Activated CD4-positive, alpha-beta T cell treated with anti-CD3 and anti-CD28 coated beads, Interleukin-2, amount 50 U/mL, for 4 hours (primary cell): Measurements from ENCODE around the gene ST8SIA6.
"Not testable (repeated sequence)": the region's sequence is repeated elsewhere in the genome, so short reads cannot be mapped to it uniquely, and the experiment has no call there.

Experiments
- DNase-seq, 2 experiments: peaks; one replicate each; pipeline ENCODE4 v3.0.0-alpha.2; 2020

ST8SIA6 gene

GRCh38 chr10:17425584-17426262 is 28.7 kb downstream of the ST8SIA6 start:
- DNase-seq = peak; percentile 23 to 32

GRCh38 chr10:17423632-17424186 is 30.7 kb downstream of the ST8SIA6 start:
- DNase-seq = no peak

- no peak for DNase-seq
Observed at GRCh38 chr10:17422931-17423330, 31.5 kb downstream of the ST8SIA6 start.

- no peak for DNase-seq
Observed at GRCh38 chr10:17418249-17418648, 36.1 kb downstream of the ST8SIA6 start.

- no peak for DNase-seq
Observed at GRCh38 chr10:17416442-17417211, 37.8 kb downstream of the ST8SIA6 start.

GRCh38 chr10:17415046-17415658 is 39.2 kb downstream of the ST8SIA6 start:
- DNase-seq = no peak

- DNase-seq = no peak
Observed at GRCh38 chr10:17414484-17414883, 39.9 kb downstream of the ST8SIA6 start.

- DNase-seq = no peak
Observed at GRCh38 chr10:17413876-17414275, 40.5 kb downstream of the ST8SIA6 start.

- DNase-seq = no peak
Observed at GRCh38 chr10:17412323-17412722, 42.1 kb downstream of the ST8SIA6 start.

GRCh38 chr10:17410907-17411306 is 43.5 kb downstream of the ST8SIA6 start:
- DNase-seq = no peak

GRCh38 chr10:17409170-17409733 is 45.1 kb downstream of the ST8SIA6 start:
- no peak for DNase-seq

- no peak for DNase-seq
Observed at GRCh38 chr10:17407047-17407446, 47.3 kb downstream of the ST8SIA6 start.

- DNase-seq = no peak
Observed at GRCh38 chr10:17406036-17406834, 48.2 kb downstream of the ST8SIA6 start.

- no peak for DNase-seq
Observed at GRCh38 chr10:17403161-17403560, 51.2 kb downstream of the ST8SIA6 start.

GRCh38 chr10:17402040-17402439 is 52.4 kb downstream of the ST8SIA6 start:
- DNase-seq = not testable (repeated sequence)

GRCh38 chr10:17396004-17396403 is 58.4 kb downstream of the ST8SIA6 start:
- DNase-seq = no peak

GRCh38 chr10:17394854-17395253 is 59.5 kb downstream of the ST8SIA6 start:
- no peak for DNase-seq

- DNase-seq = no peak
Observed at GRCh38 chr10:17387861-17388503, 66.4 kb downstream of the ST8SIA6 start.

GRCh38 chr10:17386616-17387075 is 67.7 kb downstream of the ST8SIA6 start:
- no peak for DNase-seq

GRCh38 chr10:17386021-17386420 is 68.4 kb downstream of the ST8SIA6 start:
- no peak for DNase-seq

GRCh38 chr10:17385066-17385465 is 69.3 kb downstream of the ST8SIA6 start:
- DNase-seq = no peak
